MM.1S (cell line): ENCODE measurements around the gene AQP2.

ENCODE experiments used
- EZH2 ChIP-seq: fragments of 300-600 bp; sonication (generic); optimal IDR thresholded peaks from 2 replicates; pipeline ENCODE3; 2017; ENCODE audit warnings: low read depth, mild to moderate bottlenecking, antibody characterized with exemption, low read length, mixed read lengths
- TF ChIP-seq, protein P1 (sequence below): fragments of 300-600 bp; sonication (generic); IDR thresholded peaks from 2 replicates; pipeline ENCODE4 v1.5.1; 2016; ENCODE audit warnings: antibody characterized with exemption, low read length, mixed read lengths

GRCh38 chr12:49921936-49922335 lies 28.6 kb upstream of the AQP2 start:
- TF ChIP-seq, protein P1, sequence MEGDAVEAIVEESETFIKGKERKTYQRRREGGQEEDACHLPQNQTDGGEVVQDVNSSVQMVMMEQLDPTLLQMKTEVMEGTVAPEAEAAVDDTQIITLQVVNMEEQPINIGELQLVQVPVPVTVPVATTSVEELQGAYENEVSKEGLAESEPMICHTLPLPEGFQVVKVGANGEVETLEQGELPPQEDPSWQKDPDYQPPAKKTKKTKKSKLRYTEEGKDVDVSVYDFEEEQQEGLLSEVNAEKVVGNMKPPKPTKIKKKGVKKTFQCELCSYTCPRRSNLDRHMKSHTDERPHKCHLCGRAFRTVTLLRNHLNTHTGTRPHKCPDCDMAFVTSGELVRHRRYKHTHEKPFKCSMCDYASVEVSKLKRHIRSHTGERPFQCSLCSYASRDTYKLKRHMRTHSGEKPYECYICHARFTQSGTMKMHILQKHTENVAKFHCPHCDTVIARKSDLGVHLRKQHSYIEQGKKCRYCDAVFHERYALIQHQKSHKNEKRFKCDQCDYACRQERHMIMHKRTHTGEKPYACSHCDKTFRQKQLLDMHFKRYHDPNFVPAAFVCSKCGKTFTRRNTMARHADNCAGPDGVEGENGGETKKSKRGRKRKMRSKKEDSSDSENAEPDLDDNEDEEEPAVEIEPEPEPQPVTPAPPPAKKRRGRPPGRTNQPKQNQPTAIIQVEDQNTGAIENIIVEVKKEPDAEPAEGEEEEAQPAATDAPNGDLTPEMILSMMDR, result no peak
- TF ChIP-seq EZH2, result no peak
